GM10248 (cell line): Measurements from ENCODE around the gene ETNK2.
"Not testable (repeated sequence)": the region's sequence is repeated elsewhere in the genome, so short reads cannot be mapped to it uniquely, and the experiment has no call there.

Experiments used
- CTCF ChIA-PET: fragments of 300-600 bp; sonication (Branson Sonifier 250); formaldehyde crosslinking; extraction: SDS; loops from one replicate; lab custom pipeline; 2021; ENCODE audit warnings: antibody characterized with exemption; lab: Yijun Ruan, JAX
- POLR2A ChIA-PET: fragments of 350-650 bp; sonication (Branson Sonifier 250); formaldehyde crosslinking; extraction: SDS; loops from one replicate; lab custom pipeline; 2020; ENCODE audit warnings: antibody characterized with exemption; lab: Yijun Ruan, JAX
- DNase-seq: peaks from one replicate; pipeline ENCODE4 v3.0.0; 2012; ENCODE audit errors: extremely low spot score
- CTCF ChIP-seq: IDR thresholded peaks from 2 replicates; pipeline ENCODE4 v1.5.1; 2012; ENCODE audit warnings: mild to moderate bottlenecking, low read depth; ENCODE audit errors: extremely low read depth, missing control alignments, control extremely low read depth

The ETNK2 gene

GRCh38 chr1:204106825-204107224 is 45.0 kb downstream of the ETNK2 start:
- TF ChIP-seq CTCF: no peak
- no peak for DNase-seq
- ChIA-PET CTCF (interaction anchor here (2.3 kb wide), 1 partner anchor 22 kb away, joined by 15 read pairs; no protein-coding TSS in a partner anchor), POLR2A (no interaction called here)

DNA sequence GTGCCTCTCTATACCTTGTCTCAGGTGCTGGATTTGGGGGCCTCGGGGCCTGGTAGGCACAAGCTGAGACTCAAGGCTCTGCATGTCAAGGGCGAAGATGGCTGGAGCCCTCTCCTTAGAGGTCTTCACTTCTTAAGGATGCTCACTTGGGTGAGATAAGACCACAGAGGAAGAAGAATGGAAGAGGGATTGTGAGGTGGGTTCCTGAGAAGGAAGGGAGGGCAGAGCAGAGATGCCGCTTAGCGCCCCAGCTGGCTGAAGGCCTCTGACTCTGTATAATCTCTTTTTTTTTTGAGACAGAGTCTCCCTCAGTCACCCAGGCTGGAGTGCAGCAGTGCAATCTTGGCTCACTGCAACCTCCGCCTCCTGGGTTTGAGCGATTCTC is 46.7 kb downstream of the ETNK2 start:
- CTCF ChIA-PET: interaction anchor here (1.3 kb wide), 1 partner anchor 24 kb away, joined by 3 read pairs; no protein-coding TSS in a partner anchor
- DNase-seq: no peak
- POLR2A ChIA-PET: no interaction called here
- no peak for TF ChIP-seq CTCF

DNA sequence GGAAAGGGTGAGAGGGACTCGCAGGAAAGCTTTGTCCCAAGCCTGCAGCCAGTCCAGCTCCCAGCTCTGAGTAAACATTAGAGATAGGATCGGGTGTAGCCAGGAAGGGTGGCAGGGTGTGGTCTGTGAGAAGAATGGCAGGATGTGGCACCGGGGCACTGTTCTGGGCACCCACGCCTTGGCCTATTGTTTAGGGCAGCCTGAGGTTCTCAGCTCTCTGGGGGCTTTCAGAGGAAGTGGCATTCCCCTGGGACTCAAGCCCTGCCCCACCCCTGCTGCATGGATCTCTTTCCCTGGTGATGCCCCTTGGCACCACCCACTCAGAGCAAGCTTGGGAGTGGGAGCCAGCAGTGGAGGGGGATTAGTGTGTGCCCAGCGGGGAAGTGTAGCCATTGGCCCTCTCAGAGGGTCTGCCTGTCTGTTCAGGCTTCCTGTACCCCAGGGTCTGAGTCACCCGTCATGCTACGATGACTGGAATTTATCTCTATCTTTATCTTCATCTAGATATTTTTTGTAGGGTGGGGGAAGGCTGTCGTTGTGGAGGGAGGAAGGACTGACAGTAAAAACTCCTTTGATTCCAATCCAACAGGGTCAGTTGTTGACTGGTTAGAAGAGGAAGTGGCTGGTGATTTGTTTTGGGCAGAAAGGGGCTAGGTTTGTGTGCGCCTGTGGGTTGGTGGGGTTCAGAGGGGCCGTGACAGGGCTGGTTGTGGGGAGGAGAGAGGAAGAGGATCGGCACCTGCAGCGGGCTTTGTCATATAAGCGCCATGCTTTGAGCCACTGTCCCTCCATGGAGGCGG is 47.3 kb downstream of the ETNK2 start:
- ChIA-PET CTCF (interaction anchor here (1.3 kb wide), 1 partner anchor 24 kb away, joined by 3 read pairs; no protein-coding TSS in a partner anchor), POLR2A (no interaction called here)
- TF ChIP-seq CTCF: no peak
- no peak for DNase-seq

GRCh38 chr1:204103431-204103741 is 48.5 kb downstream of the ETNK2 start:
- TF ChIP-seq CTCF: no peak
- ChIA-PET CTCF (interaction anchor here (0.9 kb wide), 1 partner anchor 577 kb away, joined by 3 read pairs; no protein-coding TSS in a partner anchor), POLR2A (no interaction called here)
- DNase-seq: no peak

DNA sequence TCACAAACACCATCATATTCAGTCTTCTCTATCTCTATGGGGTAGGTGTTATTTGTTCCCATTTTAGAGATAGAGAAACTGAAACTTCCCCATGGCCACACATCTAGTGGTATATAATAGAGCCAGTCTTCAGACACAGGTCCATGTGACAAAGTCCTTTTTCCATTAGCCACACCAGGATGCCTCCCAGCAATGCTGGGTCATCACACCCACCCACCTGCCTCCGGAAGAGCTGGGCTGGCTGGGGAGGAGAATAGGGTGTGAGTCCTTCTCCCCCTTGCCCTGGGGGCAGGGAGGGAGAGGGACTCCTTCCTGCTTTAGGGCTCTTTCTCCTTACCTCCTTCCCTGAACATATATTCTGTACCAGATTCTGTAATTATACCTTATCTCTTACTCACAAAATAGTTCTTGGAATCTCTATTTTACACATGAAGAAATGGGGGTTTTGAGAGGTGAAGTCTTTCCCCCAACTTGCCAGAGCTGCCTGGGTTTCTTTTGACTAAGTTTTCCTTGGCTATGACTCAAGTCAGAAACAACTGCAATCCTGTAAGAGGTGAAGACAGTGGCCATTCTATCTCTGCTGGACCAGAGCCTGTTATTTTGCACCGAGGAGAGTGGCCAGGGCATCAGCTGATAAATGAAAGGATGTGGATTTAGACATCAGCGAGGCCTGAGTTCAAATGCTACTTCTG is 49.0 kb downstream of the ETNK2 start:
- TF ChIP-seq CTCF: no peak

GRCh38 chr1:204102029-204102611 is 49.7 kb downstream of the ETNK2 start:
- CTCF ChIA-PET: no interaction called here
- POLR2A ChIA-PET: no interaction called here
- TF ChIP-seq CTCF: no peak
- DNase-seq: no peak

More for the DNA sequence above, 49.0 kb downstream of the ETNK2 start:
- DNase-seq: no peak
- ChIA-PET POLR2A (no interaction called here), CTCF (interaction anchor here (0.9 kb wide), 1 partner anchor 578 kb away, joined by 3 read pairs; no protein-coding TSS in a partner anchor)

GRCh38 chr1:204099754-204100153 is 52.1 kb downstream of the ETNK2 start:
- POLR2A ChIA-PET, DNase-seq: not testable (repeated sequence)
- CTCF ChIA-PET: interaction anchor here (0.7 kb wide), 1 partner anchor 10 kb away, joined by 3 read pairs; no protein-coding TSS in a partner anchor
